Measurements from ENCODE around the gene FNBP1. TPM values are rescaled to one million over a fixed set of nuclear protein-coding genes. Genes with fewer than 3 reads are reported as not detected.

Gene FNBP1
- total and polyA plus RNA-seq, 2 experiments from 2014 or later: 17.8 to 22.6 TPM

GRCh38 chr9:130084337-130084736 lies 41.3 kb upstream of the FNBP1 start:
- no peak for DNase-seq
- Histone ChIP-seq H3F3A (ENCODE audit: insufficient read depth) (no peaks in the 10 kb centered on the region), H4K20me1 (ENCODE audit: insufficient read depth) (no peaks in the 10 kb centered on the region), H3K4me3 (no peak overlapping the region), H3K36me3 (ENCODE audit: low read depth) (peaks cover 45% of the 10 kb centered on the region), H3K9ac (no peak overlapping the region), H3K27me3 (replicated peaks; ENCODE audit: insufficient read depth) (no peaks in the 10 kb centered on the region), H2AFZ (no peak overlapping the region), H3K4me1 (ENCODE audit: insufficient read depth) (no peaks in the 10 kb centered on the region), H3K9me2 (ENCODE audit: insufficient read depth) (no peaks in the 10 kb centered on the region), H3K4me2 (ENCODE audit: unreplicated experiment) (no peak overlapping the region), H3K79me2 (ENCODE audit: insufficient read depth) (no peaks in the 10 kb centered on the region), H3K27ac (no peak overlapping the region), H3K9me3 (ENCODE audit: low read depth) (no peaks in the 10 kb centered on the region)
- TF ChIP-seq EZH2 (IDR thresholded peaks at IDR 0.05; ENCODE audit: insufficient read depth, poor library complexity, severe bottlenecking) (no peak), EZH2phosphoT487 (IDR thresholded peaks at IDR 0.05; ENCODE audit: insufficient read depth, low read depth) (no peak)
- 99% methylated on average over 7 of the region's 7 CpGs for WGBS, 2 experiments (ENCODE audit: low coverage in 1 of 2, low lambda C conversion rate in 2 of 2, missing lambda C conversion rate in 2 of 2)
- in situ Hi-C loops (cut with MboI): no loop called here

GRCh38 chr9:130078547-130078946 lies 35.6 kb upstream of the FNBP1 start:
- in situ Hi-C loops (cut with MboI): no loop called here

GRCh38 chr9:130073373-130073772 lies 30.4 kb upstream of the FNBP1 start:
- no peak overlapping the region for H3K27ac ChIP-seq
- in situ Hi-C loops (cut with MboI): loop anchor here (25.0 kb wide), 1 partner anchor 186 kb away; no protein-coding TSS in a partner anchor
- no peak overlapping the region for H3K9ac ChIP-seq

More at GRCh38 chr9:130078547-130078946, 35.6 kb upstream of the FNBP1 start:
- 97 to 100% methylated on average over 3 of the region's 3 CpGs for WGBS, 2 experiments (ENCODE audit: low coverage in 1 of 2, low lambda C conversion rate in 2 of 2, missing lambda C conversion rate in 2 of 2)
- Histone ChIP-seq H3K27ac (no peak overlapping the region), H3K9me2 (ENCODE audit: insufficient read depth) (no peaks in the 10 kb centered on the region), H3K9ac (no peak overlapping the region), H3K4me3 (no peak overlapping the region), H3K36me3 (ENCODE audit: low read depth) (peaks cover 43% of the 10 kb centered on the region), H3K27me3 (replicated peaks; ENCODE audit: insufficient read depth) (no peaks in the 10 kb centered on the region), H4K20me1 (ENCODE audit: insufficient read depth) (0 out of 2 replicates have a peak, but pooled peaks cover 10% of the 10 kb centered on the region), H3K4me2 (ENCODE audit: unreplicated experiment) (no peak overlapping the region), H3K9me3 (ENCODE audit: low read depth) (no peaks in the 10 kb centered on the region), H2AFZ (no peak overlapping the region), H3F3A (ENCODE audit: insufficient read depth) (no peaks in the 10 kb centered on the region), H3K79me2 (ENCODE audit: insufficient read depth) (peaks cover 31% of the 10 kb centered on the region), H3K4me1 (ENCODE audit: insufficient read depth) (peaks cover under 1% of the 10 kb centered on the region; the same call in 1 of the 2 replicates)
- TF ChIP-seq EZH2phosphoT487 (IDR thresholded peaks at IDR 0.05; ENCODE audit: insufficient read depth, low read depth) (no peak), EZH2 (IDR thresholded peaks at IDR 0.05; ENCODE audit: insufficient read depth, poor library complexity, severe bottlenecking) (no peak)
- DNase-seq: no peak

GRCh38 chr9:130072515-130073235 lies 29.7 kb upstream of the FNBP1 start:
- Histone ChIP-seq H3K27ac (no peak overlapping the region), H3K79me2 (ENCODE audit: insufficient read depth) (peaks cover 87% of the 10 kb centered on the region), H3K9me2 (ENCODE audit: insufficient read depth) (no peaks in the 10 kb centered on the region), H3K36me3 (ENCODE audit: low read depth) (peaks cover 8% of the 10 kb centered on the region), H3K9ac (no peak overlapping the region), H3K4me3 (no peak overlapping the region), H3K27me3 (replicated peaks; ENCODE audit: insufficient read depth) (no peaks in the 10 kb centered on the region), H4K20me1 (ENCODE audit: insufficient read depth) (peaks cover 10% of the 10 kb centered on the region; the same call in 1 of the 2 replicates), H3K4me2 (ENCODE audit: unreplicated experiment) (no peak overlapping the region), H3K4me1 (ENCODE audit: insufficient read depth) (peaks cover 13% of the 10 kb centered on the region), H3F3A (ENCODE audit: insufficient read depth) (no peaks in the 10 kb centered on the region), H3K9me3 (ENCODE audit: low read depth) (no peaks in the 10 kb centered on the region), H2AFZ (no peak overlapping the region)
- WGBS, 2 experiments (ENCODE audit: low coverage in 1 of 2, low lambda C conversion rate in 2 of 2, missing lambda C conversion rate in 2 of 2): 78 to 81% methylated on average over 9 of the region's 9 CpGs
- TF ChIP-seq EZH2 (IDR thresholded peaks at IDR 0.05; ENCODE audit: insufficient read depth, poor library complexity, severe bottlenecking): no peak
- no peak for TF ChIP-seq EZH2phosphoT487 (IDR thresholded peaks at IDR 0.05; ENCODE audit: insufficient read depth, low read depth)
- no peak for DNase-seq
- in situ Hi-C loops (cut with MboI): loop anchor here (25.0 kb wide), 1 partner anchor 185 kb away; no protein-coding TSS in a partner anchor

More at GRCh38 chr9:130073373-130073772, 30.4 kb upstream of the FNBP1 start:
- H3K36me3 ChIP-seq (ENCODE audit: low read depth): peaks cover 13% of the 10 kb centered on the region
- H4K20me1 ChIP-seq (ENCODE audit: insufficient read depth): peaks cover 10% of the 10 kb centered on the region; the same call in 1 of the 2 replicates
- TF ChIP-seq EZH2 (IDR thresholded peaks at IDR 0.05; ENCODE audit: insufficient read depth, poor library complexity, severe bottlenecking) (no peak), EZH2phosphoT487 (IDR thresholded peaks at IDR 0.05; ENCODE audit: insufficient read depth, low read depth) (no peak)
- H3F3A ChIP-seq (ENCODE audit: insufficient read depth): no peaks in the 10 kb centered on the region
- H3K4me1 ChIP-seq (ENCODE audit: insufficient read depth): peaks cover 9% of the 10 kb centered on the region
- no peak overlapping the region for H3K4me2 ChIP-seq (ENCODE audit: unreplicated experiment)
- H3K9me2 ChIP-seq (ENCODE audit: insufficient read depth): no peaks in the 10 kb centered on the region
- H2AFZ ChIP-seq: no peak overlapping the region
- no peak overlapping the region for H3K4me3 ChIP-seq
- H3K9me3 ChIP-seq (ENCODE audit: low read depth): no peaks in the 10 kb centered on the region
- peaks cover 80% of the 10 kb centered on the region for H3K79me2 ChIP-seq (ENCODE audit: insufficient read depth)
- WGBS, 2 experiments (ENCODE audit: low coverage in 1 of 2, low lambda C conversion rate in 2 of 2, missing lambda C conversion rate in 2 of 2): 58 to 64% methylated on average over 2 of the region's 2 CpGs
- no peaks in the 10 kb centered on the region for H3K27me3 ChIP-seq (replicated peaks; ENCODE audit: insufficient read depth)
- no peak for DNase-seq

Measured in GM23248 (cell line).